Caco-2 (cell line): ENCODE measurements around the gene MCM10. TPM values are rescaled to one million over a fixed set of nuclear protein-coding genes. Genes with fewer than 3 reads are reported as not detected.
"Not testable (repeated sequence)": the region's sequence is repeated elsewhere in the genome, so short reads cannot be mapped to it uniquely, and the experiment has no call there.

Source experiments
- BruUV-seq: library from RNA; stranded (reverse); fragments of 400-500 nt; replicated peaks from 2 replicates; lab custom pipeline; 2021; lab: Mats Ljungman, UMichigan
- CTCF ChIA-PET: fragments of 300-600 bp; sonication (Branson Sonifier 250); formaldehyde crosslinking; loops from one replicate; lab custom pipeline; 2022; ENCODE audit warnings: antibody characterized with exemption; lab: Charles Lee
- POLR2A ChIA-PET: fragments of 300-600 bp; sonication (Branson Sonifier 250); formaldehyde crosslinking; loops from one replicate; lab custom pipeline; 2022; ENCODE audit warnings: antibody characterized with exemption; lab: Charles Lee
- DNase-seq, 2 experiments: peaks; one replicate each; pipeline versions ENCODE4 v3.0.0 to v3.0.0-alpha.2; 2020 to 2022
- H3K27me3 ChIP-seq: replicated peaks from 2 replicates; pipeline ENCODE4 v1.6.0; 2011; ENCODE audit warnings: low read length; ENCODE audit not compliant: control insufficient read depth, insufficient read depth
- H3K36me3 ChIP-seq: 2 replicates; pipeline ENCODE4 v1.5.1; 2011; ENCODE audit warnings: low read length; ENCODE audit not compliant: control insufficient read depth, insufficient read depth
- H3K4me1 ChIP-seq: fragments of 250-450 bp; sonication (Bioruptor Pico); 2 replicates; pipeline ENCODE4 v1.5.1; 2020; ENCODE audit warnings: mild to moderate bottlenecking
- H3K4me3 ChIP-seq: 2 replicates; pipeline ENCODE4 v1.5.1; 2011; ENCODE audit warnings: low read depth, mild to moderate bottlenecking, control low read depth, low read length
- H3K9me3 ChIP-seq: fragments of 250-450 bp; sonication (Bioruptor Pico); 2 replicates; pipeline ENCODE4 v1.5.1; 2020; ENCODE audit warnings: mild to moderate bottlenecking, moderate library complexity
- H3K27ac Mint-ChIP-seq: one replicate; pipeline ENCODE4 v1.8.0; 2022; ENCODE audit warnings: mixed read lengths; ENCODE audit not compliant: unreplicated experiment
- H3K27me3 Mint-ChIP-seq: one replicate; pipeline ENCODE4 v1.8.0; 2022; ENCODE audit warnings: mixed read lengths; ENCODE audit not compliant: insufficient read depth, unreplicated experiment
- H3K36me3 Mint-ChIP-seq: one replicate; pipeline ENCODE4 v1.8.0; 2022; ENCODE audit warnings: mild to moderate bottlenecking, mixed read lengths; ENCODE audit not compliant: insufficient read depth, unreplicated experiment
- H3K4me1 Mint-ChIP-seq: one replicate; pipeline ENCODE4 v1.8.0; 2022; ENCODE audit warnings: low read depth, mixed read lengths; ENCODE audit not compliant: unreplicated experiment
- H3K4me3 Mint-ChIP-seq: one replicate; pipeline ENCODE4 v1.8.0; 2022; ENCODE audit warnings: mild to moderate bottlenecking, moderate library complexity, mixed read lengths; ENCODE audit not compliant: unreplicated experiment
- H3K9me3 Mint-ChIP-seq: one replicate; pipeline ENCODE4 v1.8.0; 2022; ENCODE audit warnings: mixed read lengths; ENCODE audit not compliant: unreplicated experiment
- CTCF ChIP-seq, 2 experiments: fragments of 200-600 bp in 1 of 2; IDR thresholded peaks; 1 replicate in 1 of 2; 2 replicates in 1 of 2; pipeline versions ENCODE4 v1.5.1 to v1.8.0; 2011 to 2022; ENCODE audit warnings: antibody characterized with exemption in 1 of 2, control low read depth in 1 of 2, inconsistent platforms in 1 of 2, low read depth in 1 of 2, low read length in 1 of 2, mild to moderate bottlenecking in 1 of 2, moderate library complexity in 1 of 2; ENCODE audit not compliant: insufficient read depth in 1 of 2, severe bottlenecking in 1 of 2, unreplicated experiment in 1 of 2
- intact Hi-C: fragments of 100-400 bp; cut with micrococcal nuclease; formaldehyde crosslinking; loops from one replicate; pipeline ENCODE4 v1.10.0; 2022; ENCODE audit not compliant: unreplicated experiment
- total RNA-seq: library from RNA; stranded (reverse); gene quantifications from 2 replicates; pipeline ENCODE4 v1.2.3, GENCODE V29; 2022

The MCM10 gene
- total RNA-seq, 1 experiment from 2014 or later = 55.0 TPM

GRCh38 chr10:13231808-13232207, 70.5 kb downstream of the MCM10 start:
- intact Hi-C loops = no loop called here
- no TSS peak for BruUV-seq
- no peak overlapping the region for H3K4me3 Mint-ChIP-seq
- no peak overlapping the region for H3K27ac Mint-ChIP-seq
- Histone ChIP-seq H3K27me3 (no peaks in the 10 kb centered on the region), H3K4me1 (no peaks in the 10 kb centered on the region), H3K9me3 (no peaks in the 10 kb centered on the region), H3K36me3 (no peaks in the 10 kb centered on the region), H3K4me3 (no peak overlapping the region)
- CTCF ChIA-PET = no interaction called here
- no peaks in the 10 kb centered on the region for H3K27me3 Mint-ChIP-seq
- no peaks in the 10 kb centered on the region for H3K9me3 Mint-ChIP-seq
- H3K4me1 Mint-ChIP-seq = no peaks in the 10 kb centered on the region
- POLR2A ChIA-PET = no interaction called here
- H3K36me3 Mint-ChIP-seq = peaks cover 4% of the 10 kb centered on the region
- peak in 1 of 2 experiments; percentile 32 for DNase-seq
- TF ChIP-seq CTCF (IDR thresholded peaks at IDR 0.05; ENCODE audit: insufficient read depth in 1 of 2, low read depth in 1 of 2, low read length in 1 of 2, severe bottlenecking in 1 of 2, unreplicated experiment in 1 of 2) = no peak

GRCh38 chr10:13233358-13233757, 72.0 kb downstream of the MCM10 start:
- ChIA-PET POLR2A (no interaction called here), CTCF (no interaction called here)
- no peaks in the 10 kb centered on the region for H3K36me3 ChIP-seq
- H3K27me3 Mint-ChIP-seq = no peaks in the 10 kb centered on the region
- DNase-seq = peak in 1 of 2 experiments; percentile 21
- H3K4me3 ChIP-seq = no peak overlapping the region
- no peaks in the 10 kb centered on the region for H3K27me3 ChIP-seq
- no peak overlapping the region for H3K4me3 Mint-ChIP-seq
- no peaks in the 10 kb centered on the region for H3K4me1 ChIP-seq
- no peaks in the 10 kb centered on the region for H3K4me1 Mint-ChIP-seq
- H3K27ac Mint-ChIP-seq = no peak overlapping the region
- TF ChIP-seq CTCF (IDR thresholded peaks at IDR 0.05; ENCODE audit: insufficient read depth in 1 of 2, low read depth in 1 of 2, low read length in 1 of 2, severe bottlenecking in 1 of 2, unreplicated experiment in 1 of 2) = no peak
- H3K9me3 Mint-ChIP-seq = no peaks in the 10 kb centered on the region
- H3K36me3 Mint-ChIP-seq = peaks cover 5% of the 10 kb centered on the region
- intact Hi-C loops = no loop called here
- no TSS peak for BruUV-seq
- no peaks in the 10 kb centered on the region for H3K9me3 ChIP-seq

- DNase-seq = peak in 1 of 2 experiments; percentile 33
- Histone ChIP-seq H3K4me1 (no peaks in the 10 kb centered on the region), H3K27me3 (no peaks in the 10 kb centered on the region), H3K4me3 (no peak within 1 kb of the TSS), H3K9me3 (no peaks in the 10 kb centered on the region), H3K36me3 (no peaks in the 10 kb centered on the region)
- no TSS peak for BruUV-seq
- TF ChIP-seq CTCF (IDR thresholded peaks at IDR 0.05; ENCODE audit: insufficient read depth in 1 of 2, low read depth in 1 of 2, low read length in 1 of 2, severe bottlenecking in 1 of 2, unreplicated experiment in 1 of 2) = no peak
- Mint-ChIP-seq H3K4me1 (no peaks in the 10 kb centered on the region), H3K9me3 (no peaks in the 10 kb centered on the region), H3K36me3 (peaks cover 5% of the 10 kb centered on the region), H3K4me3 (no peak within 1 kb of the TSS), H3K27me3 (no peaks in the 10 kb centered on the region), H3K27ac (no peak within 1 kb of the TSS)
- ChIA-PET CTCF (no interaction called here), POLR2A (no interaction called here)
- intact Hi-C loops = no loop called here
Observed at GRCh38 chr10:13234172-13234571, 72.8 kb downstream of the MCM10 start, which contains the start of gene UCMA. Gene UCMA, minus strand, starts transcription at chr10:13234374. Its CDS starts 116 bp downstream, at chr10:13234258.

GRCh38 chr10:13234736-13235135, 73.4 kb downstream of the MCM10 start:
- H3K4me1 ChIP-seq, CTCF ChIA-PET, H3K27me3 Mint-ChIP-seq, H3K36me3 Mint-ChIP-seq, intact Hi-C loops, DNase-seq, H3K27me3 ChIP-seq, H3K9me3 Mint-ChIP-seq, POLR2A ChIA-PET, H3K4me1 Mint-ChIP-seq, H3K9me3 ChIP-seq, H3K36me3 ChIP-seq, H3K4me3 ChIP-seq, BruUV-seq, H3K27ac Mint-ChIP-seq, H3K4me3 Mint-ChIP-seq: not testable (repeated sequence)
